HG02642 (cell line): ENCODE results near the gene P4HA2.

Source experiments
- ATAC-seq: cut with Tn5 transposase; IDR thresholded peaks from one replicate; pipeline ENCODE4 v1.9.1; 2021; ENCODE audit warnings: mild to moderate bottlenecking; ENCODE audit not compliant: unreplicated experiment, poor library complexity

Gene P4HA2

GRCh38 chr5:132226516-132227234 lies 978 bp downstream of the P4HA2 start:
- no peak for ATAC-seq

- no peak for ATAC-seq
Measured at GRCh38 chr5:132225165-132226032, 2.3 kb downstream of the P4HA2 start.

GRCh38 chr5:132224716-132225115 lies 2.9 kb downstream of the P4HA2 start:
- ATAC-seq: no peak

- ATAC-seq: no peak
Measured at GRCh38 chr5:132223861-132224260, 3.8 kb downstream of the P4HA2 start.

GRCh38 chr5:132222649-132223038 lies 5.0 kb downstream of the P4HA2 start:
- peak; percentile 67 for ATAC-seq

- ATAC-seq: peak; percentile 8
Measured at GRCh38 chr5:132221781-132222648, 5.6 kb downstream of the P4HA2 start.

GRCh38 chr5:132220491-132220890 lies 7.2 kb downstream of the P4HA2 start:
- ATAC-seq: no peak

GRCh38 chr5:132219981-132220380 lies 7.7 kb downstream of the P4HA2 start:
- no peak for ATAC-seq

- no peak for ATAC-seq
Measured at GRCh38 chr5:132219289-132219970, 8.2 kb downstream of the P4HA2 start.

- ATAC-seq: no peak
Measured at GRCh38 chr5:132218321-132218720, 9.3 kb downstream of the P4HA2 start.

GRCh38 chr5:132215329-132215728 lies 12.3 kb downstream of the P4HA2 start:
- ATAC-seq: no peak

- ATAC-seq: no peak
Measured at GRCh38 chr5:132214491-132214890, 13.2 kb downstream of the P4HA2 start.

GRCh38 chr5:132213666-132214065 lies 14.0 kb downstream of the P4HA2 start:
- no peak for ATAC-seq

- ATAC-seq: no peak
Measured at GRCh38 chr5:132211787-132212186, 15.9 kb downstream of the P4HA2 start.

GRCh38 chr5:132210944-132211343 lies 16.7 kb downstream of the P4HA2 start:
- no peak for ATAC-seq

GRCh38 chr5:132209901-132210545 lies 17.6 kb downstream of the P4HA2 start:
- no peak for ATAC-seq

GRCh38 chr5:132209131-132209530 lies 18.5 kb downstream of the P4HA2 start:
- no peak for ATAC-seq

GRCh38 chr5:132207778-132208177 lies 19.9 kb downstream of the P4HA2 start:
- ATAC-seq: no peak

- no peak for ATAC-seq
Measured at GRCh38 chr5:132206782-132207181, 20.9 kb downstream of the P4HA2 start.
